ENCODE measurements around the gene CHMP2B.

CHMP2B gene

DNA sequence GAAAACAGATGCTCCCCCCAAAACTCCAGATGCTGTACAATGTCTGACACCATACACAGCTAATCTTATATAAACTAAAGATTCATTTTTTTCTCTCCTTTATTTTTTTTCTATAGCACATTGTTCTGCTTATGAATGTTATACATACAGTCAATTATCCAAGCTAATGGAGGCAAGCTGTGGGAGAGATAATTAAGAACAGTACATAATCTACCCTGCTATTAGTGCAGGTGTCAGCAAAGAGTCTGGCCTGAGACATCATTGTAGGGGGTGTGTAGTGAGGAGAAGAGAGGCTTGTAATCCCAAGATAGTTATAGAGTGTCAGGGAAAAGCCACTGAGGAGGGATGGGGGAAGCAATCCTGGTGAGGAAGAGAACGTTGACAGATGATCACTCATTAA lies 25.4 kb upstream of the CHMP2B start:
- Histone ChIP-seq H3K9me3 (replicated peaks in 1 of 2; ENCODE audit: control insufficient read depth in 2 of 2, insufficient read depth in 1 of 2, low read depth in 1 of 2, low read length in 2 of 2) (no peaks in the 10 kb centered on the region), H3K36me3 (replicated peaks in 1 of 2; ENCODE audit: control insufficient read depth in 2 of 2, insufficient read depth in 2 of 2, low read length in 2 of 2) (no peaks in the 10 kb centered on the region), H3K14ac (ENCODE audit: low read length) (no peak overlapping the region), H3K23ac (ENCODE audit: low read depth, low read length, poor library complexity) (no peak overlapping the region), H3K18ac (ENCODE audit: low read length) (no peak overlapping the region), H3K79me1 (ENCODE audit: low read depth, low read length) (no peaks in the 10 kb centered on the region), H2BK5ac (ENCODE audit: low read length) (no peak overlapping the region), H2AFZ (ENCODE audit: low read length) (no peak overlapping the region), H3K4me3 (ENCODE audit: low read length in 2 of 2) (no peak overlapping the region), H3K9ac (ENCODE audit: low read depth, low read length, poor library complexity) (no peak overlapping the region), H4K8ac (ENCODE audit: low read depth, low read length) (no peak overlapping the region), H2BK15ac (ENCODE audit: low read length) (no peak overlapping the region), H2AK5ac (ENCODE audit: low read depth, low read length) (no peak overlapping the region), H3K4me1 (ENCODE audit: control insufficient read depth in 2 of 2, insufficient read depth in 1 of 2, low read depth in 1 of 2, low read length in 2 of 2) (peaks cover 0 to 4% of the 10 kb centered on the region in 2 donors), H2BK12ac (ENCODE audit: low read length) (no peak overlapping the region), H3K4me2 (ENCODE audit: insufficient read depth, low read length, poor library complexity, severe bottlenecking) (no peak overlapping the region), H3K4ac (ENCODE audit: low read length) (no peak overlapping the region), H2BK120ac (ENCODE audit: low read depth, low read length) (no peak overlapping the region), H3K27me3 (ENCODE audit: control insufficient read depth in 3 of 3, insufficient read depth in 3 of 3, low read depth in 1 of 3, low read length in 3 of 3) (no peaks in the 10 kb centered on the region), H3K27ac (replicated peaks; ENCODE audit: low read length) (no peak overlapping the region), H4K91ac (ENCODE audit: low read depth, low read length, poor library complexity) (no peak overlapping the region)
- no CpG with 5 or more reads among the region's 1 CpG for WGBS, 2 donors (ENCODE audit: extremely low coverage in 2 of 2, insufficient read length in 2 of 2, insufficient replicate concordance in 1 of 2)
- DNase-seq (ENCODE audit: low spot score): no peak

DNA sequence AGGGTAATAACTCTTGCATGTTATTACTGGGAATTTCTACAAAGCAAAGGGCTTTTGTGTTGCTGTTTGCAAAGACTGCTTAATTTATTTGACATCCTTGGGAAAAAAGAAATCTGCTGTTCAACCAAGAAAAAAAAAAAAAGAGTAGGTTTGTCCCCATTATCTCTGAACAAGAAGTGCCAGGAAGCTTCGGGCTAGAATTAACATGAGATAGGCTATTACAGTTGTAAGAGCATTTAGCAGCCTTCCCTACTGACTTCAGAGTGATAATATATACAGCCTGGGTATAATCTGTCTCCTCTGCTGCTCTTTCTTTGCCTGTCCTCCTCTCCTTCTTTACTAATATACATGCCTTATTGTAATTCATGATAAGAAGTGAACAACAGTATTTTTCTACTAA lies 23.3 kb upstream of the CHMP2B start:
- Histone ChIP-seq H3K4ac (ENCODE audit: low read length) (no peak overlapping the region), H2AFZ (ENCODE audit: low read length) (no peak overlapping the region), H2BK12ac (ENCODE audit: low read length) (no peak overlapping the region), H3K27me3 (ENCODE audit: control insufficient read depth in 3 of 3, insufficient read depth in 3 of 3, low read depth in 1 of 3, low read length in 3 of 3) (no peaks in the 10 kb centered on the region), H3K4me1 (ENCODE audit: control insufficient read depth in 2 of 2, insufficient read depth in 1 of 2, low read depth in 1 of 2, low read length in 2 of 2) (peaks cover 0 to 4% of the 10 kb centered on the region in 2 donors), H2AK5ac (ENCODE audit: low read depth, low read length) (no peak overlapping the region), H4K91ac (ENCODE audit: low read depth, low read length, poor library complexity) (no peak overlapping the region), H3K9ac (ENCODE audit: low read depth, low read length, poor library complexity) (no peak overlapping the region), H3K18ac (ENCODE audit: low read length) (no peak overlapping the region), H3K23ac (ENCODE audit: low read depth, low read length, poor library complexity) (no peak overlapping the region), H3K27ac (replicated peaks; ENCODE audit: low read length) (no peak overlapping the region), H3K9me3 (replicated peaks in 1 of 2; ENCODE audit: control insufficient read depth in 2 of 2, insufficient read depth in 1 of 2, low read depth in 1 of 2, low read length in 2 of 2) (no peaks in the 10 kb centered on the region), H3K4me2 (ENCODE audit: insufficient read depth, low read length, poor library complexity, severe bottlenecking) (no peak overlapping the region), H2BK120ac (ENCODE audit: low read depth, low read length) (no peak overlapping the region), H3K79me1 (ENCODE audit: low read depth, low read length) (no peaks in the 10 kb centered on the region), H3K14ac (ENCODE audit: low read length) (no peak overlapping the region), H3K36me3 (replicated peaks in 1 of 2; ENCODE audit: control insufficient read depth in 2 of 2, insufficient read depth in 2 of 2, low read length in 2 of 2) (no peaks in the 10 kb centered on the region), H2BK5ac (ENCODE audit: low read length) (no peak overlapping the region), H4K8ac (ENCODE audit: low read depth, low read length) (no peak overlapping the region), H3K4me3 (ENCODE audit: low read length in 2 of 2) (no peak overlapping the region), H2BK15ac (ENCODE audit: low read length) (no peak overlapping the region)
- WGBS, 2 donors (ENCODE audit: extremely low coverage in 2 of 2, insufficient read length in 2 of 2, insufficient replicate concordance in 1 of 2): no CpG with 5 or more reads among the region's 1 CpG
- no peak for DNase-seq (ENCODE audit: low spot score)

DNA sequence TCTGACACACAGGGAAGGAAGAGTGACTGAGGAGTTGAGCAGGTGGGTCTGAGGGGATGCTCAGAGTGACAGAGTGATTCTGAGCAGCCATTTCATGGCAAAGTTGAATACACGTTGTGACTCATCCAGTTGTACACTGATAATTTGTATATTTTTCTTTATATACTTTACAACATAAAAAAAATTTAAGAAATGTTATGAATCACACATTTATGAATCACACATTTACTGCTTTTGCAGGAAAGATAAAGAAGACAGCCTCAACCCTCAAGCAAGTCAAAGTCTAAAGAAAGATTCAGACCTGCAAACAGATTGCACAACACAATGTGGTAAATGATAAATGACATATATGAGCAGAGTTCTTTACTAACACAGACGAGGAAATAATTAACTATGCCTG lies 21.0 kb upstream of the CHMP2B start:
- H3K27ac ChIP-seq (replicated peaks; ENCODE audit: low read length): no peak overlapping the region
- no peak overlapping the region for H2BK5ac ChIP-seq (ENCODE audit: low read length)
- H2BK15ac ChIP-seq (ENCODE audit: low read length): no peak overlapping the region
- no peak overlapping the region for H2AK5ac ChIP-seq (ENCODE audit: low read depth, low read length)
- H3K14ac ChIP-seq (ENCODE audit: low read length): no peak overlapping the region
- no peaks in the 10 kb centered on the region for H3K79me1 ChIP-seq (ENCODE audit: low read depth, low read length)
- no peak overlapping the region for H2BK12ac ChIP-seq (ENCODE audit: low read length)
- no peak overlapping the region for H3K9ac ChIP-seq (ENCODE audit: low read depth, low read length, poor library complexity)
- H2BK120ac ChIP-seq (ENCODE audit: low read depth, low read length): no peak overlapping the region
- no peak overlapping the region for H3K4me2 ChIP-seq (ENCODE audit: insufficient read depth, low read length, poor library complexity, severe bottlenecking)
- DNase-seq (ENCODE audit: low spot score): no peak
- H2AFZ ChIP-seq (ENCODE audit: low read length): no peak overlapping the region
- no peak overlapping the region for H3K18ac ChIP-seq (ENCODE audit: low read length)
- no peaks in the 10 kb centered on the region for H3K27me3 ChIP-seq (ENCODE audit: control insufficient read depth in 3 of 3, insufficient read depth in 3 of 3, low read depth in 1 of 3, low read length in 3 of 3)
- no peak overlapping the region for H3K4ac ChIP-seq (ENCODE audit: low read length)
- no peak overlapping the region for H3K4me3 ChIP-seq (ENCODE audit: low read length in 2 of 2)
- no peaks in the 10 kb centered on the region for H3K9me3 ChIP-seq (replicated peaks in 1 of 2; ENCODE audit: control insufficient read depth in 2 of 2, insufficient read depth in 1 of 2, low read depth in 1 of 2, low read length in 2 of 2)
- no peak overlapping the region for H3K23ac ChIP-seq (ENCODE audit: low read depth, low read length, poor library complexity)
- no peak overlapping the region for H4K8ac ChIP-seq (ENCODE audit: low read depth, low read length)
- H3K4me1 ChIP-seq (ENCODE audit: control insufficient read depth in 2 of 2, insufficient read depth in 1 of 2, low read depth in 1 of 2, low read length in 2 of 2): peaks cover 0 to 4% of the 10 kb centered on the region in 2 donors
- H4K91ac ChIP-seq (ENCODE audit: low read depth, low read length, poor library complexity): no peak overlapping the region
- WGBS, 2 donors (ENCODE audit: extremely low coverage in 2 of 2, insufficient read length in 2 of 2, insufficient replicate concordance in 1 of 2): no CpG with 5 or more reads among the region's 2 CpGs
- no peaks in the 10 kb centered on the region for H3K36me3 ChIP-seq (replicated peaks in 1 of 2; ENCODE audit: control insufficient read depth in 2 of 2, insufficient read depth in 2 of 2, low read length in 2 of 2)

DNA sequence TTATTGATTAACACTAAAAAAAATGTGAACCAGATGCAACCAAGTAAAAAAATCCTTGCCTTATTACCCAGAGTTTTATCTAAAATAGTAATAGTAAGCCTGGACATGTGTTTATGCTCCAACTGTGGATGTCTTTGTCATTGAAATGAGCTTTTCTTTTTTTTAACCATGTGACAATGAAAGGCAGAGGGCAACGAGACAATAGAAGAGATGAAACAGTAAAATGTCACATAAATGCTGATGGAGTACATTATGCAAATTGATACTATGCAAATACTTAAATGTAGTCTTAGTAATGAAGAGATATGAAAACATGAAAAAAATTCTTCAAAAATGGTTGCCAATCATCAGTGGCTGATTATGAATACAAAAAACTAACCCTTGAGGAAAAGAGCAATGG lies 20.5 kb upstream of the CHMP2B start:
- Histone ChIP-seq H3K4me2 (ENCODE audit: insufficient read depth, low read length, poor library complexity, severe bottlenecking) (no peak overlapping the region), H2BK15ac (ENCODE audit: low read length) (no peak overlapping the region), H3K36me3 (replicated peaks in 1 of 2; ENCODE audit: control insufficient read depth in 2 of 2, insufficient read depth in 2 of 2, low read length in 2 of 2) (no peaks in the 10 kb centered on the region), H3K27ac (replicated peaks; ENCODE audit: low read length) (no peak overlapping the region), H2BK120ac (ENCODE audit: low read depth, low read length) (no peak overlapping the region), H3K9me3 (replicated peaks in 1 of 2; ENCODE audit: control insufficient read depth in 2 of 2, insufficient read depth in 1 of 2, low read depth in 1 of 2, low read length in 2 of 2) (no peaks in the 10 kb centered on the region), H3K4me3 (ENCODE audit: low read length in 2 of 2) (no peak overlapping the region), H3K79me1 (ENCODE audit: low read depth, low read length) (no peaks in the 10 kb centered on the region), H2AFZ (ENCODE audit: low read length) (no peak overlapping the region), H3K14ac (ENCODE audit: low read length) (no peak overlapping the region), H3K18ac (ENCODE audit: low read length) (no peak overlapping the region), H2BK12ac (ENCODE audit: low read length) (no peak overlapping the region), H4K8ac (ENCODE audit: low read depth, low read length) (no peak overlapping the region), H3K4ac (ENCODE audit: low read length) (no peak overlapping the region), H3K23ac (ENCODE audit: low read depth, low read length, poor library complexity) (no peak overlapping the region), H2AK5ac (ENCODE audit: low read depth, low read length) (no peak overlapping the region), H3K27me3 (ENCODE audit: control insufficient read depth in 3 of 3, insufficient read depth in 3 of 3, low read depth in 1 of 3, low read length in 3 of 3) (no peaks in the 10 kb centered on the region), H3K4me1 (ENCODE audit: control insufficient read depth in 2 of 2, insufficient read depth in 1 of 2, low read depth in 1 of 2, low read length in 2 of 2) (peaks cover 0 to 4% of the 10 kb centered on the region in 2 donors), H2BK5ac (ENCODE audit: low read length) (no peak overlapping the region), H3K9ac (ENCODE audit: low read depth, low read length, poor library complexity) (no peak overlapping the region), H4K91ac (ENCODE audit: low read depth, low read length, poor library complexity) (no peak overlapping the region)
- WGBS, 2 donors (ENCODE audit: extremely low coverage in 2 of 2, insufficient read length in 2 of 2, insufficient replicate concordance in 1 of 2): no CpG with 5 or more reads among the region's 1 CpG
- no peak for DNase-seq (ENCODE audit: low spot score)

All from neuronal stem cell (in vitro differentiated cells).